Vagina (tissue), 2 donors: ENCODE results near the gene REV1.
"Not testable (repeated sequence)": the region's sequence is repeated elsewhere in the genome, so short reads cannot be mapped to it uniquely, and the experiment has no call there.

ENCODE experiments used
- CTCF ChIP-seq, 3 experiments: fragments of 450-650 bp in 2 of 3; fragments of 200-600 bp in 1 of 3; sonication (generic) in 1 of 3; IDR thresholded peaks; one replicate each; pipeline ENCODE4 v1.5.1; 2017 to 2019; ENCODE audit warnings: antibody characterized with exemption in 3 of 3, mild to moderate bottlenecking in 2 of 3, moderate library complexity in 2 of 3
- POLR2A ChIP-seq, 2 donors: fragments of 450-650 bp; IDR thresholded peaks; one replicate each; pipeline ENCODE4 v1.6.1; 2017; ENCODE audit warnings: antibody characterized with exemption in 2 of 2, mild to moderate bottlenecking in 2 of 2, moderate library complexity in 2 of 2
- POLR2AphosphoS5 ChIP-seq, 2 donors: sonication (generic); formaldehyde crosslinking; IDR thresholded peaks; one replicate each; pipeline ENCODE4 v1.9.0; 2017; ENCODE audit warnings: antibody characterized with exemption in 2 of 2, mild to moderate bottlenecking in 2 of 2, low read depth in 1 of 2; ENCODE audit not compliant: insufficient read depth in 1 of 2

- not testable (repeated sequence) for TF ChIP-seq CTCF (IDR thresholded peaks at IDR 0.05); POLR2A (IDR thresholded peaks at IDR 0.05); POLR2AphosphoS5 (IDR thresholded peaks at IDR 0.05; ENCODE audit: insufficient read depth in 1 of 2, low read depth in 1 of 2)
Observed at GRCh38 chr2:99503662-99504416, 14.0 kb upstream of the REV1 start.
